Hematopoietic multipotent progenitor cell treated with erythropoietin and hydrocortisone succinate and interleukin-3 and kit ligand, for 15 days (in vitro differentiated cells): ENCODE data around the gene SHC3.

Experiments used
- DNase-seq: peaks from one replicate; pipeline ENCODE4 v3.0.0-alpha.2; 2015; ENCODE audit warnings: low spot score

SHC3 gene

DNA sequence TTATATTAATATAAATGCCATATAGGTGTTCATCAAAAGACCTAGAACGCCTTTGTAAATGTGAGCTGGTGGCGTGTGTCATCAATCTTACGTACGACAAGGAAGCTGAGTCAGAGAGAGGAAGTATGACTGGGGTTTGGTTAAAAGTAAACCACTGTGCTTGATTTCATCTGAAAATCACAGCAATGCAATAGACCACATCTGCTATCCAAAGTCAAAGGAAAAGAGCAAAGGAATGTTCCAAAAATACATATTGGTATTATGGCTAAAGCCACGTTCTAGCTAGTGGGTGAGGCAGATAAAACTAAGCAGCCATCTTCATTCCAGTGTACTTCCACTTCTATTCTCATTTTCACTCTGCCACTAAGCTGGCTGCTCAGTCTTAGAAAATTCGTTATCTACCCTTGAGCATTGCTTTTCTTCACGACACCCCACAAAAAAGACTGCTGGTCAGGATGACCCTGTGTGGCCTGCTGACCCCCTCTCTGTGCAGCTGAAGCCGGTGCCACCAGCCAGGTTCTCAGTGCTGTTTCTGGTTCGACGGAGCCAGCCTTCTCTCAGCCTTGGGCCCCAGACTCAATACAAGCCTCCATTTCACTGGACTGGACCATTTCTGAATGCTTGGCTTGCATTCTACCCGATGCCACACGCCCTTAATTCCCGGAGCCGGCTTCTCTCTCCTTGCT is 23.8 kb downstream of the SHC3 start:
- no peak for DNase-seq

DNA sequence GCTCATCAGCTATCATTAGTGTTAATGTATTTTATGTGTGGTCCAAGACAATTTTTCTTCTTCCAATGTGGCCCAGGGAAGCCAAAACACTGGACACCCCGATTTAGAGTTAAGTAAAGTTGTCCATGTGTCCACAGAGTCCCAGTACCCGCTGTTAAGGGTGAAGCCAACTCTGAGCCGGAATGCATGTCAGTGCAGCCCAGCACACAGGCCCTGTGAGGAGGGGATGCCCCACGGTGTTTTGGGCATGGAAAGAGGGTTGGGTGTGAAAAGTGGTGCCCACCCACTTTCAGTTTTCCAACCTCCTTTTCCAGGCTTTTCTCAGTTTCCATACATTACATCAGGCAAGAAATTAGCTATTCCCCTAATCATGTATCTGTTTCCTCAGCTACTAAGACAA is 24.4 kb downstream of the SHC3 start:
- DNase-seq, result no peak

- DNase-seq, result no peak
Measured at GRCh38 chr9:89153232-89154017, 25.2 kb downstream of the SHC3 start.

DNA sequence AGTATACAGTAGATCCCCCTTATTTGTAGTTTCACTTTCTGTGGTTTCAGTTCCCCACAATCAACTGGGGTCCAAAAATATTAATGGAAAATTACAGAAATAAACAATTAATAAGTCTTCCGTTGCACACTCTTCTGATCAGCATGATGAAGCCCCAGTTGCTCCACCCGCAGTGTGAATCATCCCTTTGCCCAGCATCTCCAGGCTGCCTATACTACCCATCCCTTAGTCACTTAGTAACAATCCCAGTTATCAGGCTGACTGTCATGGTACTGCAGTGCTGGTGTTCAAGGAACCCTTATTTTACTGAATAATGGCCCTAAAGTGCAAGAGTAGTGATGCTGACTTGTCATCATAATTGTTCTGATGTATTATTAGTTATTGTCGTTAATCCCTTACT is 28.9 kb downstream of the SHC3 start:
- no peak for DNase-seq

DNA sequence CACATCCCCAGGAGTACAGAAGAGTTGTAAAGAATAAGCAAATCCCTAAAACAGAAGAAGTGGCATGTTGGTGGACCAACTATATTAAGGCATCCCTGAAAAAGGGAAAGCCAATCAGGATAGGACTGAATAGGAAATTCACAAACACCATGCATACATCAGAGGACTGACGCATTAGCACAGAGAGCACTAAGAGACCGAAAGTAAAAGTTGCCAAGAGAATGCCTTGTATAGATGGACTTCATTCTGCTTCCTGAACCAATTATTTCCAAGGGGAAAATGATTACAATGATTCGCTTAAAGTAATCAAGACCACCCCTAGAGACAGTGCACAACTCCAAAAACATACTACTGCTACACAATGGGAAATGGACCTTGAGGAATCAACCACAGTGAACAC is 33.5 kb downstream of the SHC3 start:
- no peak for DNase-seq

DNA sequence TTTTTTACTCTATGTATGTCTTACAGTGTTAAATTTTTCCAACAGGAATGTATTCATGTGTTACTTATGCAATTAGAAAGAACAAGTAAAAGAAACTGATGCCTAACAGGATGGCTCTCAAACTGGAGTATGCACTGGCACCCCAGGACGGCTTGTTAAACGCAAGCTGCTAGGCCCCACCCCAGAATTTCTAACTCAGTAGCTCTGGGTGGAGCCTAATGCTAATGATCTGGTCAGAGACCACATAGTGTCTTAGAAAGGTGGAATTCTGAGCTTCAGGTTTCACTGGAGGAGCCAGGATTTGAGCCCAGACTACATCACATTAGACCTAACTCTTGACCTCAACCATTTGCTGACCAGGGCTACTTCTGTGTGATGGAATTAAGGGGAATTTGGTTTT is 34.4 kb downstream of the SHC3 start:
- DNase-seq, result no peak

- no peak for DNase-seq
Measured at GRCh38 chr9:89143266-89143665, 35.4 kb downstream of the SHC3 start.

DNA sequence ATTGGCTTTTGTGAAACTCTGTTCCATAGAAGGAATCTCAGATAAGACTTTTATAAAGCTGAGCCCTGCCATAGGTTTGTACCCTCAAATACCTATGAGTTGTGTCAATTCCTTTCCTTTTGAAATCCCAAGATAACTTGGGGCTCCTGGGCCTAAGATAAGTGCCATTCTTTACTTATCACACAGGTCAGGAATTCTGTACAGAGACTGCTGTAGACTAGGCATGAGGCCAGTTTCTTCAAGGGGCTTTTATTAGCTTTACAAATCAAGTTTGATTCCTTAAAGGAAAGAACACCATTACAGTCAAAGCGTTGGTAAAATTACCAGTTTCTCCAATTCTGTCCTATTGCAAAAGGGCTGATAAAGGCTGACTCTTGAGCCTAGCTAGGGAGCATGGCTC is 39.2 kb downstream of the SHC3 start:
- DNase-seq, result no peak

DNA sequence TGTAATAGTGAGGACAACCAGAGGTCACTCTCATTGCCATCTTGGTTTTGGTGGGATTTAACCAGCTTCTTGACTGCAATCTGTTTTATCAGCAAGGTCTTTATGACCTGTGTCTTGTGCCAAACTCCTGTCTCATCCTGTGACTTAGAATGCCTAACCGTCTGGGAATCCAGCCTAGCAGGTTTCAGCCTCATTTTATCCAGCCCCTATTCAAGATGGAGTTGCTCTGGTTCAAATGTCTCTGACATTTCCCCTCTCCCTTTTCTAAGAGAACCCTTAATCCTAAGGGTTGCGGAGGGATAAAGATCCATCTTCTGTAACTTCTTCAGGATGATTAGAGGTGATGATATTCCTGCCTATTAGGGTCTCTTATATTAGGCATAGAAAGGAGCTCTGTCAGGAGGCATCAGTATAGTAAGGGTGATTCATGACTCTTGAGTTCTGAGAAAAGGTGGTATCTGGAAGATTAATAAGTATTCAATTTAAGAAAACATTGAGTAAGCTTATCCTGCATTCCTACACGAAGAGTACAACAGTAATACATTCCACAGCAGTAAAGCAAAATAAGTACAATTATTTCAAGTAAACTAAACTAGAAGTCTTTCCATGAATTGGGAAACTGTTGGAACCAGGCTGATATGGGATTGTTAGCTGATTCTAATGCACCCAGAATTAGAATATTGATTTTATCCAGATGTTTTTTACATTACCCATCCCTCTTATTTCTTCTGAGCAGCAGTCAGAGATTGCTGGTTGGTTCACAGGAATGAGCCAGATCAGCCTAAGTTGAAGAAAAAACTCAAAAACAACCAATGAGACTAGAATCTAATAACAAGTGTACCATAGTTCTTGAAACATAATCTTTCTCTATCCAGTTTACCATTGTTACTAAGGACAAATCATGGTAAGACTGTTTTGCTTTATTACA is 39.9 kb downstream of the SHC3 start:
- DNase-seq, result no peak

DNA sequence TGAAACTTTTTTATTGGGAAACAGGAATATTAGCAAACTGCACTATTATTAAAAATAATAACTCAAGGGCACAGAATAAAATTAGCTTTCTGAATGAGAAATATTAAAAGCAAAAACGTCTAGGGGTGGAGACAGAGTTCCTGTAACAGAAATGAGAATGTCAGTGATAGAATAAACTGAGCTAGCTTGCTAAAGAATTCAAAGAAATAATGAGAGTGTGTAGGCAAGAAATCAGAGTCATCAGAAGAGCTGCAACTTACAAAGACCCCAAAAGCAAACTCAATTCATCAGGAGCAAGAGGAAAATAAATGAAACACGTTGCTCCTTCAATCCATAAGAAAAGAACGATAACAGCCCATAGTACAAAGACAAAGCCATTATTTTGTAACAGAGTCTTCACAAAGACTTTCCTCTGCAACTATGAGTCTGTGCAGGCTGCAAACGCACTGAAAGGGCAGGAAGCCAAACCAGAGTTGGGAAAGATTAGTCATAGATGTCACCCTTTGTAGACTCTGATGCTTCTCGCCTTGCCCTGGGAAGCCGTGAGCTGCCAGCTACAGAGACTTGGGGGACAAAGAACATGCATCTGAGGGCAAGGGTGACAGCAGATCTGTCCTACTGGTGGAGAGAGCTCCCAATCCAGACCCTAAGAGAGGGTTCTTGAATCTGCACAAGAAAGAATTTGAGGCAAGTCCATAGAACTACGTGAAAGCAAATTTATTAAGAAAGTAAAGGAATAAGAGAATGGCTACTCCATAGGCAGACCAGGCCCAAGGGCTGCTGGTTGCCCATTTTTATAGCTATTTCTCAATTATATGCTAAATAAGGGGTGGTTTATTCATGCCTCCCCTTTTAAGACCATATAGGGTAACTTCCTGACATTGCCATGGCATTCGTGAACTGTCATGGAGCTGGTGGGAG is 40.8 kb downstream of the SHC3 start:
- DNase-seq, result no peak

- DNase-seq, result no peak
Measured at GRCh38 chr9:89135591-89136166, 42.9 kb downstream of the SHC3 start.

- DNase-seq, result no peak
Measured at GRCh38 chr9:89134709-89135108, 43.9 kb downstream of the SHC3 start.

- no peak for DNase-seq
Measured at GRCh38 chr9:89122949-89123348, 55.7 kb downstream of the SHC3 start.

DNA sequence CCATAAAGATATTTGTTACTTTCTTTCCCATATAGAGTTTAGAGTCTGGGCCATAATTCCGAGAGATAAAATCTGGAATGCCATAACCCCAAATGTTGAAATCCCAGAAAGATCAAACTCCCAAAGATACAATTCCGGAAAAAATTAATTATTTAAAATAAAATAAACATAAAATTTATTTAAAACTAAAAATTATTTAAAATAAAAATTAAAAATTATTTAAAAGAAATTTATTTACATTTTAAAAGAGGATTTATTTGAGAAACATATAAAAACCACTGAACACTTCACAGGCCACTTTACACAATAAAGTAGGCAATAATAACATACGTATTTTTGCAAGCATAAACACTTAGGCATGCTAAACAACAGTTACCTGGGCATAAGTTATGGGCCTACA is 57.9 kb downstream of the SHC3 start:
- DNase-seq, result no peak

- DNase-seq, result no peak
Measured at GRCh38 chr9:89116805-89117192, 61.8 kb downstream of the SHC3 start.

DNA sequence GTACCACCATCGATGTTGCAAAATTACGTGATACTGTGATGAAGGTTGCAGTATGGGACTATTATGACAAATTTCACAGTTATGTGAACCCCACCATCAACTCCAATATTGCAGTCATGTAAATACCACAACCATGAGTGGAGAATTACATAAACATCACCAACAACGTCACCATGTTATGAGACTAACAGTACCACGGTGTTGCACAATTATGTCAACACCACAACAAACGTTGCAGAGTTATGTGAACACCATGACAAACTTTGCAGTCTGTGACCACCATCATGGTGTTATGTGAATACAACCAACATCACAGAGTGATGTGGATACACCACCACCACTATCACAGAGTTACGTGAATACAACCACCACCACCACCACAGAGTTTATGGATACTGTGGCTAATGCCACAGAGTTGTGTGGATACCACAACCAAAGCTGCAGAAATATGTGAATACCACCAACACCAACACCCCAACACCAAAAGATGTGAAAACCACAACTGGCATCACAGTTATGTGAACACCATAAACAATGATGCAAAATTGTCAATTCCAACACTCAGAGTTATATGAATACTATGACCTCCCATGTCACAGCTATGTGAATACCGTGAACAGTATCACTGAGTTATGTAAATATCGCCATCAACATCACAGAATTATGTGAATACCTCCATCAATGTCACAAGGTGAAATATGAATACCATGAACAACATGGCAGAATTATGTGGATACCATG is 62.4 kb downstream of the SHC3 start:
- no peak for DNase-seq

DNA sequence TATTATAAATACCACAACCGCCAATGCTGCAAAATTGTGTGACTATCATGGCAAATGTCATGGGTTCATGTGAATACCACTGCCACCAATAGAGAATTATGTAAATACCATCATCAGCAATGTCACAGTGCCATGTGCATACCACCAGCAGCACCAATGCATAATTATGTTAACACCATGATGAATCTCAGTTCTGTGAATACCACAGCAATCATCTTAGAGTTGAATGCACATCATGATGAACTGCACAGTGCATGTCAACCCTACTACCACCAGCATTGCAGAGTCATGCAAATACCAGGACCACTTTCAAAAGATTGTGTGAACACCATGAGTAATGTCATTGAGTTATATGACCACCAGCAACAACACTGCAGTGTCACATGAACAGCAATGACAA is 63.2 kb downstream of the SHC3 start:
- DNase-seq, result no peak

GRCh38 chr9:89114741-89115140 is 63.9 kb downstream of the SHC3 start:
- no peak for DNase-seq

GRCh38 chr9:89113851-89114250 is 64.8 kb downstream of the SHC3 start:
- DNase-seq, result no peak

- no peak for DNase-seq
Measured at GRCh38 chr9:89112243-89112642, 66.4 kb downstream of the SHC3 start.

DNA sequence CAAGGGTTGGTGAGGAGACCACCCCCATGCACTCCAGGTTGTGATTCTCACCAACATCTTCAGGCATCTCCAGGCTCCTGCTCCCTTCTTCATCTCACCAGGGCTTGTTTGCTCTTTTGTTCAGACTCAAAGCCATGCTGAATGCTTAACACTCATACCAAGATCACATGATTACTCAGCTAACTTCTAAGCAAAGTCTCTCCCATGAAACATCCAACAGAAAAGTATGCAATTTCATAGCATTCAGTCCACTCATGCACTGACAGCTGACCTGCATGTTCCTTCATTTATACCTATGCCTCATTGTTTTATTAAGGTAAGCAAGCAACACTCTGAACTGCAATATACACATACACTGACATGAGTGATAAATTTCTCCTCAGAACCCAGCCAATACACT is 69.0 kb downstream of the SHC3 start:
- DNase-seq, result no peak
